Pancreas (tissue), 10 donors: ENCODE data around the gene TSHZ2. TPM values are rescaled to one million over a fixed set of nuclear protein-coding genes. Genes with fewer than 3 reads are reported as not detected.

ENCODE experiments used
- ATAC-seq, 4 donors: fragments of 200-7000 bp; cut with Tn5 transposase; one replicate each; pipeline versions ENCODE4 v1.8.0 to v1.9.1; 2020; ENCODE audit warnings: mild to moderate bottlenecking in 4 of 4, moderate library complexity in 4 of 4
- DNase-seq, 6 donors: peaks; one replicate each; pipeline ENCODE4 v3.0.0-alpha.2; 2020
- FAIRE-seq: peaks from 2 replicates; lab custom pipeline; 2012; peaks lifted over from hg19 to GRCh38; lab: Jason Lieb, UNC
- H3K27ac ChIP-seq, 4 donors: fragments of 200-600 bp; sonication (generic); 1 replicate in 3 of 4; 2 replicates in 1 of 4; pipeline versions ENCODE4 v1.5.0 to v1.8.0; 2020
- H3K27me3 ChIP-seq, 4 donors: fragments of 200-600 bp; one replicate each; pipeline ENCODE4 v1.8.0; 2021
- H3K36me3 ChIP-seq, 3 donors: fragments of 200-600 bp; sonication (generic) in 1 of 3; one replicate each; pipeline versions ENCODE4 v1.5.0 to v1.8.0; 2020 to 2021
- H3K4me1 ChIP-seq, 3 donors: fragments of 200-600 bp; one replicate each; pipeline ENCODE4 v1.8.0; 2021
- H3K4me3 ChIP-seq, 4 donors: fragments of 200-600 bp; sonication (generic) in 2 of 4; one replicate each; pipeline versions ENCODE4 v1.5.0 to v1.8.0; 2020 to 2021
- H3K9me3 ChIP-seq, 4 donors: fragments of 200-600 bp; one replicate each; pipeline ENCODE4 v1.8.0; 2021
- CTCF ChIP-seq, 4 donors: fragments of 200-600 bp; sonication (generic) in 3 of 4; IDR thresholded peaks; one replicate each; pipeline versions ENCODE4 v1.5.0 to v1.8.0; 2021; ENCODE audit warnings: antibody characterized with exemption in 4 of 4
- WGBS, 2 donors: extraction: QIAGEN DNeasy Blood & Tissue Kit; methylation state at CpG; one replicate each; pipeline ENCODE4 v1.1.7; 2013; 5-methylcytosine and 5-hydroxymethylcytosine counted together
- intact Hi-C, 3 donors: fragments of 100-400 bp; cut with DNase I; formaldehyde crosslinking; loops; one replicate each; pipeline versions ENCODE4 v1.11.1 to v1.14.2; 2022
- polyA plus RNA-seq, 2 donors: library from polyadenylated mRNA; stranded (reverse); fragments of 200-250 nt; gene quantifications; one replicate each; pipeline ENCODE4 v1.2.3, GENCODE V29; 2013
- total RNA-seq, 6 donors: library from RNA; stranded (reverse); fragmentation: NEBNext Ultra II Directional in 4 of 6; extraction: Animal tissue kit (Norgen Biotek cat#: 25700) in 4 of 6; gene quantifications; one replicate each; pipeline versions ENCODE4 v1.2.1 to v1.2.4, GENCODE V29; 2021 to 2023
- donor health status: healthy with polysubstance abuse.
- donor health status: DM: no; HTN: no; CAD: no; lungs with moderate emphysema.
- donor health status: DM: no; HTN: no; CAD: no.
- donor health status: control.
- donor health status: control.
- donor health status: Bipolar disorder and iron deficiency.
- donor health status: DM: yes; HTN: yes; CAD: no.
- donor health status: DM: no; HTN: no; CAD: no.
- donor health status: DM: no; HTN: no; CAD: no.
- donor health status: DM: yes; HTN: yes; CAD: no.

Gene TSHZ2
- total and polyA plus RNA-seq, 8 donors = 2.2 to 23.5 (median 4.5) TPM

DNA sequence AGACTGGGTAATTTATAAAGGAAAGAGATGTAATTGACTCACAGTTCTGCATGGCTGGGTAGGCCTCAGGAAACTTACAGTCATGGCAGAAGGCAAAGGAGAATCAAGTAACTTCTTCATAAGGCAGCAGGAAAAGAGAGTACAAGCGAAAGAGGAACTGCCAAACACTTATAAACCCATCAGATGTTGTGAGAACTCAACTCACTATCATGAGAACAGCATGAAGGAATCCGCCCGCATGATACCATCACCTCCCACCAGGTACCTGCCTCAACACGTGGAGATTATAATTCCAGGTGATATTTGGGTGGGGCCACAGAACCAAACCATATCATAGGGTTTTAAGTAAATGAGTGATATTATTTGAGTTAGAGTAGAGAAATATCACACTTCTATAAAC lies 189.3 kb downstream of the TSHZ2 start:
- H3K36me3 ChIP-seq = no peaks in the 10 kb centered on the region
- peak overlapping the region in 1 of 4 donors; percentile 68 for H3K27ac ChIP-seq
- no peaks in the 10 kb centered on the region for H3K4me1 ChIP-seq
- no peak for FAIRE-seq
- intact Hi-C loops = no loop called here
- no peak for DNase-seq
- no peaks in the 10 kb centered on the region for H3K9me3 ChIP-seq
- H3K4me3 ChIP-seq = no peak overlapping the region
- no peaks in the 10 kb centered on the region for H3K27me3 ChIP-seq
- TF ChIP-seq CTCF (IDR thresholded peaks at IDR 0.05) = no peak
- no peak for ATAC-seq
- 82 to 88% methylated on average over 4 of the region's 4 CpGs for WGBS, 2 donors

- Histone ChIP-seq H3K27ac (peak overlapping the region in 2 of 4 donors; percentile 56 to 68), H3K4me1 (no peaks in the 10 kb centered on the region), H3K36me3 (no peaks in the 10 kb centered on the region), H3K9me3 (no peaks in the 10 kb centered on the region), H3K4me3 (no peak overlapping the region), H3K27me3 (no peaks in the 10 kb centered on the region)
- 39 to 41% methylated on average over 13 of the region's 13 CpGs for WGBS, 2 donors
- no peak for FAIRE-seq
- ATAC-seq = peak in 3 of 4 donors; percentile 84 to 86 (median 85)
- TF ChIP-seq CTCF (IDR thresholded peaks at IDR 0.05) = no peak
- DNase-seq = peak in 2 of 6 donors; percentile 5 to 20
- intact Hi-C loops = no loop called here
Observed at GRCh38 chr20:53162251-53162835, 190.2 kb downstream of the TSHZ2 start.

DNA sequence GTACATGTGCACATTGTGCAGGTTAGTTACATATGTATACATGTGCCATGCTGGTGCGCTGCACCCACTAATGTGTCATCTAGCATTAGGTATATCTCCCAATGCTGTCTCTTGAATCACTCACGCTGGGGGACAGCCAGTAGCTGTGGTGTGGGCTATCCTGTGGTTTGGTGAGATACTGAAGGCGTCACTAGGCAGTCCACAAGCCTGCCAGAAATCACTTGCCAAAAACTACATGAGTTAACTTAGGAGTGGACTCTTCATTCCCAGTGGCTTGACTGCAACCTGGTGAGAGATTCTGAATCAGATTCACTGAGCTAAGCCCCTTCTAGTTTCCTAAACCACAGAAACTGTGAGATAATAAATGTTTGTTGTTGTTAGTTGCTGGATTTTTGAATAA lies 191.3 kb downstream of the TSHZ2 start:
- 65 to 82% methylated on average over 3 of the region's 3 CpGs for WGBS, 2 donors
- no peak for FAIRE-seq

GRCh38 chr20:53164072-53164471 lies 191.9 kb downstream of the TSHZ2 start:
- FAIRE-seq (no peak), DNase-seq (no peak), ATAC-seq (no peak)
- Histone ChIP-seq H3K27me3 (no peaks in the 10 kb centered on the region), H3K4me1 (no peaks in the 10 kb centered on the region), H3K9me3 (no peaks in the 10 kb centered on the region), H3K27ac (no peak overlapping the region), H3K36me3 (no peaks in the 10 kb centered on the region), H3K4me3 (no peak overlapping the region)
- intact Hi-C loops = no loop called here
- no peak for TF ChIP-seq CTCF (IDR thresholded peaks at IDR 0.05)

More for the DNA sequence above, 191.3 kb downstream of the TSHZ2 start:
- Histone ChIP-seq H3K4me3 (no peak overlapping the region), H3K36me3 (no peaks in the 10 kb centered on the region), H3K27ac (no peak overlapping the region), H3K9me3 (no peaks in the 10 kb centered on the region), H3K4me1 (no peaks in the 10 kb centered on the region), H3K27me3 (no peaks in the 10 kb centered on the region)
- no peak for TF ChIP-seq CTCF (IDR thresholded peaks at IDR 0.05)
- intact Hi-C loops = no loop called here
- no peak for DNase-seq
- ATAC-seq = peak in 1 of 4 donors; percentile 37

- no peaks in the 10 kb centered on the region for H3K27me3 ChIP-seq
- H3K27ac ChIP-seq = no peak overlapping the region
- no peak overlapping the region for H3K4me3 ChIP-seq
- H3K36me3 ChIP-seq = no peaks in the 10 kb centered on the region
- intact Hi-C loops = no loop called here
- ATAC-seq (no peak), FAIRE-seq (no peak), DNase-seq (no peak)
- 77 to 85% methylated on average over 4 of the region's 4 CpGs for WGBS, 2 donors
- no peaks in the 10 kb centered on the region for H3K4me1 ChIP-seq
- no peaks in the 10 kb centered on the region for H3K9me3 ChIP-seq
- no peak for TF ChIP-seq CTCF (IDR thresholded peaks at IDR 0.05)
Observed at GRCh38 chr20:53165452-53165851, 193.3 kb downstream of the TSHZ2 start.
